Thoracic aorta (tissue), 2 donors: Measurements from ENCODE around the gene PDLIM5. TPM values are rescaled to one million over a fixed set of nuclear protein-coding genes. Genes with fewer than 3 reads are reported as not detected.

ENCODE experiments used
- ATAC-seq: fragments of 150-250 bp; one replicate; pipeline ENCODE4 v1.8.0; 2017; ENCODE audit warnings: low read depth; ENCODE audit not compliant: insufficient number of reproducible peaks, low FRiP score
- DNase-seq: peaks from one replicate; pipeline ENCODE4 v3.0.0-alpha.2; 2020; ENCODE audit warnings: low spot score
- H3K27ac ChIP-seq, 2 donors: fragments of 200-600 bp; sonication (generic); 1 replicate in 1 of 2; 2 replicates in 1 of 2; pipeline ENCODE4 v1.5.1; 2016; ENCODE audit warnings: mild to moderate bottlenecking in 2 of 2, moderate library complexity in 2 of 2
- H3K27me3 ChIP-seq: fragments of 200-600 bp; sonication (generic); replicated peaks from 2 replicates; pipeline ENCODE4 v1.6.0; 2016; ENCODE audit warnings: mild to moderate bottlenecking; ENCODE audit not compliant: insufficient read depth
- H3K36me3 ChIP-seq: fragments of 200-600 bp; sonication (generic); one replicate; pipeline ENCODE4 v1.5.1; 2016
- H3K4me1 ChIP-seq, 2 donors: fragments of 200-600 bp; sonication (generic); 1 replicate in 1 of 2; 2 replicates in 1 of 2; pipeline versions ENCODE4 v1.5.1 to v1.6.0; 2016; ENCODE audit warnings: low read depth in 2 of 2, mild to moderate bottlenecking in 1 of 2; ENCODE audit not compliant: control insufficient read depth in 1 of 2
- H3K4me3 ChIP-seq: fragments of 200-600 bp; sonication (generic); 2 replicates; pipeline ENCODE4 v1.5.1; 2016; ENCODE audit warnings: mild to moderate bottlenecking
- H3K9me3 ChIP-seq: fragments of 200-600 bp; sonication (generic); 2 replicates; pipeline ENCODE4 v1.5.1; 2016
- total RNA-seq, 2 donors: library from RNA; depleted of rRNA; stranded (reverse); fragments of >200 nt; gene quantifications; one replicate each; pipeline versions ENCODE4 v1.1.0 to v1.2.3, GENCODE V29; 2016
- TF ChIP-seq, protein P1 (sequence below): fragments of 200-600 bp; sonication (generic); IDR thresholded peaks from one replicate; pipeline ENCODE4 v1.5.1; 2019; ENCODE audit warnings: antibody characterized with exemption

PDLIM5 gene
- total RNA-seq, 2 donors from 2014 or later: 275 to 328 TPM

DNA sequence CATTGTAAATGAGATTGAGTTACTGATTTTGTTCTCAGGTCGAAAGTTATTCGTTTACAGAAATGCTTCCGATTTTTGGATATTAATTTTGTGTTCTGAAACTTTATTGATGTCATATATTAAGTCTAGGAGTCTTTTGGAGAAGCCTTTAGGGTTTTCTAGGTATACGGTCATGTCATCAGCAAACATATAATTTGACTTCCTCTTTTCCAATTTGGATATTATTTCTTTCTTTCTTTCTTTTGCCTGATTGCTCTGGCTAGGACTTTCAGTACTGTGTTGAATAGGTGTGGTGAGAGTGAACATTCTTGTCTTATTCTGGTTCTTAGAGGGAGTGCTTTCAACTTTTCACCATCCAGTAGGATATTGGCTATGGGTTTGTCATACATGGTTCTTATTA is 35.4 kb upstream of the PDLIM5 start:
- no peak overlapping the region for H3K27ac ChIP-seq
- no peaks in the 10 kb centered on the region for H3K9me3 ChIP-seq
- no peaks in the 10 kb centered on the region for H3K36me3 ChIP-seq

GRCh38 chr4:94416981-94417380 is 34.8 kb upstream of the PDLIM5 start:
- TF ChIP-seq, protein P1, sequence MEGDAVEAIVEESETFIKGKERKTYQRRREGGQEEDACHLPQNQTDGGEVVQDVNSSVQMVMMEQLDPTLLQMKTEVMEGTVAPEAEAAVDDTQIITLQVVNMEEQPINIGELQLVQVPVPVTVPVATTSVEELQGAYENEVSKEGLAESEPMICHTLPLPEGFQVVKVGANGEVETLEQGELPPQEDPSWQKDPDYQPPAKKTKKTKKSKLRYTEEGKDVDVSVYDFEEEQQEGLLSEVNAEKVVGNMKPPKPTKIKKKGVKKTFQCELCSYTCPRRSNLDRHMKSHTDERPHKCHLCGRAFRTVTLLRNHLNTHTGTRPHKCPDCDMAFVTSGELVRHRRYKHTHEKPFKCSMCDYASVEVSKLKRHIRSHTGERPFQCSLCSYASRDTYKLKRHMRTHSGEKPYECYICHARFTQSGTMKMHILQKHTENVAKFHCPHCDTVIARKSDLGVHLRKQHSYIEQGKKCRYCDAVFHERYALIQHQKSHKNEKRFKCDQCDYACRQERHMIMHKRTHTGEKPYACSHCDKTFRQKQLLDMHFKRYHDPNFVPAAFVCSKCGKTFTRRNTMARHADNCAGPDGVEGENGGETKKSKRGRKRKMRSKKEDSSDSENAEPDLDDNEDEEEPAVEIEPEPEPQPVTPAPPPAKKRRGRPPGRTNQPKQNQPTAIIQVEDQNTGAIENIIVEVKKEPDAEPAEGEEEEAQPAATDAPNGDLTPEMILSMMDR: no peak
- Histone ChIP-seq H3K27me3 (no peaks in the 10 kb centered on the region), H3K9me3 (no peaks in the 10 kb centered on the region), H3K27ac (no peak overlapping the region), H3K4me3 (no peak overlapping the region), H3K36me3 (no peaks in the 10 kb centered on the region), H3K4me1 (peaks cover 17 to 38% of the 10 kb centered on the region in 2 donors)
- ATAC-seq (no peak), DNase-seq (no peak)

More for the DNA sequence above, 35.4 kb upstream of the PDLIM5 start:
- TF ChIP-seq, protein P1: no peak
- ATAC-seq (no peak), DNase-seq (no peak)
- H3K4me3 ChIP-seq: no peak overlapping the region
- no peaks in the 10 kb centered on the region for H3K27me3 ChIP-seq
- H3K4me1 ChIP-seq: peaks cover 23 to 43% of the 10 kb centered on the region in 2 donors

DNA sequence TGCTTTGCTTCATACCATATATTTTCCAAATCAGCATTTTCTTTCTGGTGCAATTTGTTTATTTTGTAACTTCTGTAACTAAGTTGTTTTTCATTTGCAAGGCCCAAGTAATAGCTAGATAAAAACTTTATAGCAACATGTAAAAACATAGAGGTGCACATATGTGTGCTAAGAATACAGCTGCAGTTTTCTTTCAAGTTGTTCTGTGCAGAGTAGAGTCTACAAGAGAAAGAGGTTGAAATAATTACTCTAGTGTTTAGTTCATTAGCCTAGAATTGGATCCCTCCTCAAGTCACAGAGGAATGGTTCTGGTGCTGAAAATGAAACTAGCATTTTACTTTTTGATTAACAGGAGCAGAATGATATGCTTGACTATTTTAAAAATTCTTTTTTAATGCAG is 32.2 kb upstream of the PDLIM5 start:
- Histone ChIP-seq H3K27me3 (no peaks in the 10 kb centered on the region), H3K27ac (peak overlapping the region in 1 of 2 donors; percentile 40), H3K36me3 (no peaks in the 10 kb centered on the region), H3K4me3 (peak overlapping the region; percentile 42), H3K4me1 (peaks cover 6 to 34% of the 10 kb centered on the region in 2 donors), H3K9me3 (no peaks in the 10 kb centered on the region)
- DNase-seq (no peak), ATAC-seq (no peak)
- TF ChIP-seq, protein P1: no peak

- no peaks in the 10 kb centered on the region for H3K27me3 ChIP-seq
- no peaks in the 10 kb centered on the region for H3K9me3 ChIP-seq
- ATAC-seq: no peak
- H3K27ac ChIP-seq: peak overlapping the region in 1 of 2 donors; percentile 40
- H3K36me3 ChIP-seq: no peaks in the 10 kb centered on the region
- peaks cover 6 to 34% of the 10 kb centered on the region in 2 donors for H3K4me1 ChIP-seq
- H3K4me3 ChIP-seq: peak overlapping the region; percentile 42
- DNase-seq: no peak
- TF ChIP-seq, protein P1: no peak
Measured at GRCh38 chr4:94419956-94420355, 31.8 kb upstream of the PDLIM5 start.

GRCh38 chr4:94420356-94420755 is 31.4 kb upstream of the PDLIM5 start:
- DNase-seq: no peak
- Histone ChIP-seq H3K36me3 (no peaks in the 10 kb centered on the region), H3K9me3 (no peaks in the 10 kb centered on the region), H3K4me3 (no peak overlapping the region), H3K4me1 (peaks cover 6 to 34% of the 10 kb centered on the region in 2 donors), H3K27me3 (no peaks in the 10 kb centered on the region), H3K27ac (peak overlapping the region in 1 of 2 donors; percentile 40)
- TF ChIP-seq, protein P1: no peak
- no peak for ATAC-seq
